Testis (tissue), 3 donors: ENCODE data around the gene TPSD1. TPM values are rescaled to one million over a fixed set of nuclear protein-coding genes. Genes with fewer than 3 reads are reported as not detected.

Experiments
- DNase-seq: peaks from one replicate; pipeline ENCODE4 v3.0.0-alpha.2; 2019
- H3K27ac ChIP-seq, 2 donors: fragments of 200-600 bp; sonication (generic); one replicate each; pipeline ENCODE4 v1.5.1; 2019
- H3K27me3 ChIP-seq: fragments of 200-600 bp; sonication (generic); one replicate; pipeline ENCODE4 v1.5.1; 2019
- H3K36me3 ChIP-seq: fragments of 200-600 bp; sonication (generic); one replicate; pipeline ENCODE4 v1.5.1; 2017; ENCODE audit warnings: low read depth; ENCODE audit errors: missing control alignments
- H3K4me1 ChIP-seq: fragments of 200-600 bp; sonication (generic); one replicate; pipeline ENCODE4 v1.5.1; 2019
- H3K4me3 ChIP-seq, 2 donors: fragments of 200-600 bp; sonication (generic); one replicate each; pipeline ENCODE4 v1.5.1; 2017 to 2019
- H3K9me3 ChIP-seq: fragments of 200-600 bp; sonication (generic); one replicate; pipeline ENCODE4 v1.5.1; 2017
- CTCF ChIP-seq, 3 experiments: fragments of 450-650 bp in 2 of 3; fragments of 200-600 bp in 1 of 3; sonication (generic) in 1 of 3; IDR thresholded peaks; one replicate each; pipeline ENCODE4 v1.5.1; 2016 to 2019; ENCODE audit warnings: antibody characterized with exemption in 3 of 3, mild to moderate bottlenecking in 2 of 3, moderate library complexity in 1 of 3
- POLR2A ChIP-seq: fragments of 450-650 bp; IDR thresholded peaks from one replicate; pipeline ENCODE4 v1.6.1; 2017; ENCODE audit warnings: antibody characterized with exemption, mild to moderate bottlenecking, moderate library complexity
- WGBS, 2 donors: methylation state at CpG; one replicate each; pipeline ENCODE4 v1.1.5; 2018; 5-methylcytosine and 5-hydroxymethylcytosine counted together
- intact Hi-C: fragments of 100-400 bp; cut with DNase I; formaldehyde crosslinking; loops from one replicate; pipeline ENCODE4 v1.15.1; 2023; ENCODE audit warnings: low total_unique reads
- polyA plus RNA-seq: library from polyadenylated mRNA; stranded (reverse); fragments of 350-450 nt; fragmentation: Illumina TruSeq; extraction: RNeasy Lipid Tissue Mini Kit (QIAGEN cat#74804); gene quantifications from one replicate; pipeline ENCODE4 v1.2.3, GENCODE V29; 2014; ENCODE audit warnings: low read depth, low replicate concordance; ENCODE audit not compliant: insufficient read depth
- total RNA-seq, 2 donors: library from RNA; depleted of rRNA; stranded (reverse); fragments of >200 nt; gene quantifications; one replicate each; pipeline ENCODE4 v1.2.3, GENCODE V29; 2016

TPSD1 gene
- total and polyA plus RNA-seq, 3 donors from 2014 or later, result 1.1 to 1.6 (median 1.1) TPM

GRCh38 chr16:1278477-1278876, 22.6 kb downstream of the TPSD1 start:
- no peaks in the 10 kb centered on the region for H3K27me3 ChIP-seq
- H3K4me3 ChIP-seq, result no peak overlapping the region
- DNase-seq, result peak; percentile 28
- TF ChIP-seq POLR2A (no peak), CTCF (IDR thresholded peaks at IDR 0.05) (no peak)
- no peak overlapping the region for H3K27ac ChIP-seq
- no peaks in the 10 kb centered on the region for H3K9me3 ChIP-seq
- H3K36me3 ChIP-seq, result no peaks in the 10 kb centered on the region
- no peaks in the 10 kb centered on the region for H3K4me1 ChIP-seq
- intact Hi-C loops, result no loop called here
- WGBS, 2 donors, result 19 to 39% methylated on average over 9 to 18 of the region's 18 CpGs

GRCh38 chr16:1279081-1279944, 23.4 kb downstream of the TPSD1 start:
- TF ChIP-seq CTCF (IDR thresholded peaks at IDR 0.05) (no peak), POLR2A (no peak)
- intact Hi-C loops, result no loop called here
- H3K9me3 ChIP-seq, result no peaks in the 10 kb centered on the region
- no peaks in the 10 kb centered on the region for H3K27me3 ChIP-seq
- H3K4me3 ChIP-seq, result no peak overlapping the region
- no peaks in the 10 kb centered on the region for H3K36me3 ChIP-seq
- no peak overlapping the region for H3K27ac ChIP-seq
- H3K4me1 ChIP-seq, result no peaks in the 10 kb centered on the region
- no peak for DNase-seq
- 78 to 87% methylated on average over 6 to 30 of the region's 30 CpGs for WGBS, 2 donors

GRCh38 chr16:1279945-1280589, 24.2 kb downstream of the TPSD1 start:
- Histone ChIP-seq H3K4me3 (no peak overlapping the region), H3K9me3 (no peaks in the 10 kb centered on the region), H3K27me3 (no peaks in the 10 kb centered on the region), H3K4me1 (no peaks in the 10 kb centered on the region), H3K27ac (no peak overlapping the region), H3K36me3 (no peaks in the 10 kb centered on the region)
- DNase-seq, result no peak
- WGBS, 2 donors, result 74 to 84% methylated on average over 16 to 29 of the region's 29 CpGs
- intact Hi-C loops, result no loop called here
- no peak for TF ChIP-seq CTCF (IDR thresholded peaks at IDR 0.05)
- no peak for TF ChIP-seq POLR2A

GRCh38 chr16:1280783-1281182, 24.9 kb downstream of the TPSD1 start:
- peak; percentile 58 for DNase-seq
- Histone ChIP-seq H3K9me3 (no peaks in the 10 kb centered on the region), H3K27me3 (no peaks in the 10 kb centered on the region), H3K4me3 (no peak overlapping the region), H3K27ac (no peak overlapping the region), H3K4me1 (no peaks in the 10 kb centered on the region), H3K36me3 (no peaks in the 10 kb centered on the region)
- TF ChIP-seq POLR2A (no peak), CTCF (IDR thresholded peaks at IDR 0.05) (no peak)
- WGBS, 2 donors, result 38 to 49% methylated on average over 8 of the region's 8 CpGs
- intact Hi-C loops, result no loop called here
